ENCODE data around the gene HOMEZ.

HOMEZ gene

DNA sequence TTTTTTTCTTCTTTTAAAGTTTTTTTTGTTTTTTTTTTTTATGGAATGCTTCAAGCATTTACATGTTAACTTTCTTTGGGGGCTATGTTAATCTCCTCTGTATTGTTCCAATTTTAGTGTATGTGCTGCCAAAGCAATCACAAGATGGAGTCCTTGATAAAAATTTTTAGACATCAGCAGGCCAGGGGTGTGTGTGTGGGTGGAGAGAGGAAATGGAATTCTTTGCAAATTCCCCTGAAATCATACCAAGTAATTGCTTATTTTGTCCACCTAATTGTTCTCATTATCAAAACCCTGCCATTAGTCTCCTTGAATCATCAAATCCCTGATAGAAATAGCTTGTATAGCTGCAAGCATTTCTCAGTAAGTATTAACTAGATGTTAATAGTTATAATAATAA is 26.5 kb downstream of the HOMEZ start:
- no peak overlapping the region for H3K4me3 Mint-ChIP-seq
- H3K36me3 Mint-ChIP-seq (ENCODE audit: low read depth): no peaks in the 10 kb centered on the region
- no peak overlapping the region for H3K27ac Mint-ChIP-seq
- H3K4me1 Mint-ChIP-seq: peaks cover 10% of the 10 kb centered on the region
- no peak for DNase-seq
- peaks cover 41% of the 10 kb centered on the region for H3K27me3 Mint-ChIP-seq (ENCODE audit: low read depth, poor library complexity)
- TF ChIP-seq CTCF (IDR thresholded peaks at IDR 0.05): no peak
- no peaks in the 10 kb centered on the region for H3K9me3 Mint-ChIP-seq

DNA sequence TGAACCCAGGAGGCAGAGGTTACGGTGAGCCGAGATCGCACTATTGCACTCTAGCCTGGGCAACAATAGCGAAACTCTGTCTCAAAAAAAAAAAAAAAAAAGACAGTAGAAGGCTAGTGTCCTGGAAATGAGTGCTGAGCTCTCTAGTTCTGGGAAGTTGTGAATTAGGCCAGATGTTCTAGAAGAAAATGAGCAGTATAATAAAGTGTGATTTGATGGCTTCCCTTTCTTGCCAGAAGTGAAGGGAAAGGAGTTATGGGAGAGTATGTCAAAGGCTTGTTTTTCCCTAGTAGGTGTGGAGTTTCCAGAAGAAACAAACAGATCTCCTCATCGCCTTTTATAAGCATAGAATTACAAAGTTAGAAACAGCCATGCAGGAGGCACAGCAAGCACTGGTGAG is 27.7 kb downstream of the HOMEZ start:
- Mint-ChIP-seq H3K4me3 (no peak overlapping the region), H3K9me3 (no peaks in the 10 kb centered on the region), H3K36me3 (ENCODE audit: low read depth) (no peaks in the 10 kb centered on the region), H3K27ac (no peak overlapping the region), H3K27me3 (ENCODE audit: low read depth, poor library complexity) (peaks cover 37% of the 10 kb centered on the region), H3K4me1 (peaks cover 10% of the 10 kb centered on the region)
- no peak for TF ChIP-seq CTCF (IDR thresholded peaks at IDR 0.05)
- no peak for DNase-seq

GRCh38 chr14:23252420-23253333 is 33.3 kb downstream of the HOMEZ start:
- Mint-ChIP-seq H3K4me3 (no peak overlapping the region), H3K27ac (no peak overlapping the region), H3K4me1 (no peaks in the 10 kb centered on the region), H3K27me3 (ENCODE audit: low read depth, poor library complexity) (peaks cover 14% of the 10 kb centered on the region), H3K36me3 (ENCODE audit: low read depth) (no peaks in the 10 kb centered on the region), H3K9me3 (no peaks in the 10 kb centered on the region)
- no peak for TF ChIP-seq CTCF (IDR thresholded peaks at IDR 0.05)
- no peak for DNase-seq

- H3K9me3 Mint-ChIP-seq: no peaks in the 10 kb centered on the region
- peaks cover 14% of the 10 kb centered on the region for H3K27me3 Mint-ChIP-seq (ENCODE audit: low read depth, poor library complexity)
- no peaks in the 10 kb centered on the region for H3K36me3 Mint-ChIP-seq (ENCODE audit: low read depth)
- DNase-seq: no peak
- TF ChIP-seq CTCF (IDR thresholded peaks at IDR 0.05): no peak
- no peak overlapping the region for H3K4me3 Mint-ChIP-seq
- no peak overlapping the region for H3K27ac Mint-ChIP-seq
- H3K4me1 Mint-ChIP-seq: no peaks in the 10 kb centered on the region
Measured at GRCh38 chr14:23252006-23252405, 33.9 kb downstream of the HOMEZ start.

DNA sequence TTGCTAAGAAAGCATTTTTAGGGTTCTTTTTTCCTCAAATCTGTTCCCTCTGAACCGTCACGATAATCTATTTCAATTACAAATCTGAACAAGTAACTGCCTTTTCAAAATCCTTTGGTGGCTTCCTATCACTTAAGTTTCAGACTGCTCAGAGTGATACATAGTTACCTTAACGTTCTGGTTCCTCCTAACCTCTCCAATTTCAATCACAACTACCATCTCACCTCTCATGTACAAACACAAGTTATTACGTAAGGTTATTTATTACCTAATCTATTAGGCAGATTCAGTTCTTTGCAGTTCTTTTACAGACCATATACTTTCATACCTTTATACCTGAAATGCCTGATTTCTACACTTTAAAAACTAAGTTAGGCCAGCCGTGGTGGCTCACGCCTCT is 36.1 kb downstream of the HOMEZ start:
- H3K4me1 Mint-ChIP-seq: no peaks in the 10 kb centered on the region
- no peak overlapping the region for H3K27ac Mint-ChIP-seq
- H3K9me3 Mint-ChIP-seq: no peaks in the 10 kb centered on the region
- H3K27me3 Mint-ChIP-seq (ENCODE audit: low read depth, poor library complexity): peaks cover 10% of the 10 kb centered on the region
- no peaks in the 10 kb centered on the region for H3K36me3 Mint-ChIP-seq (ENCODE audit: low read depth)
- DNase-seq: no peak
- H3K4me3 Mint-ChIP-seq: no peak overlapping the region
- TF ChIP-seq CTCF (IDR thresholded peaks at IDR 0.05): no peak

DNA sequence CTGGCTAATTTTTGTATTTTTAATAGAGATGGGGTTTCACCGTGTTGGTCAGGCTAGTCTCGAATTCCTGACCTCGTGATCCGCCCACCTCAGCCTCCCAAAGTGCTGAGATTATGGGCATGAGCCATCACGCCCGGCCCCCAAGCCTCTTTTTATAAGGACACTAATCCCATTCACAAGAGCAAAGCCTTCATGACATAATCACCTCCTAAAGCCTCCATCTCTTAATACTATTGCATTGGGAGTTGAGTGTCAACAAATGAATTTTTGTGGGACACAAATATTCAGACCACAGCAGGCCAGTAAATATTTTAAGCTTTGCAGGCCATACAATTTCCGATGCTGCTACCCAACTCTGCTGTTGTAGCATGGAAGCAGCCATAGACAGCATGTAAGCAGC is 37.3 kb downstream of the HOMEZ start:
- TF ChIP-seq CTCF (IDR thresholded peaks at IDR 0.05): no peak
- Mint-ChIP-seq H3K27ac (no peak overlapping the region), H3K36me3 (ENCODE audit: low read depth) (no peaks in the 10 kb centered on the region), H3K27me3 (ENCODE audit: low read depth, poor library complexity) (peaks cover 12% of the 10 kb centered on the region), H3K4me1 (no peaks in the 10 kb centered on the region), H3K4me3 (no peak overlapping the region), H3K9me3 (no peaks in the 10 kb centered on the region)
- no peak for DNase-seq
